ENCODE data around the gene DIP2A. TPM values are rescaled to one million over a fixed set of nuclear protein-coding genes. Genes with fewer than 3 reads are reported as not detected.

DIP2A gene
- total RNA-seq, 6 experiments from 2014 or later, result 20.0 to 24.1 (median 21.7) TPM

DNA sequence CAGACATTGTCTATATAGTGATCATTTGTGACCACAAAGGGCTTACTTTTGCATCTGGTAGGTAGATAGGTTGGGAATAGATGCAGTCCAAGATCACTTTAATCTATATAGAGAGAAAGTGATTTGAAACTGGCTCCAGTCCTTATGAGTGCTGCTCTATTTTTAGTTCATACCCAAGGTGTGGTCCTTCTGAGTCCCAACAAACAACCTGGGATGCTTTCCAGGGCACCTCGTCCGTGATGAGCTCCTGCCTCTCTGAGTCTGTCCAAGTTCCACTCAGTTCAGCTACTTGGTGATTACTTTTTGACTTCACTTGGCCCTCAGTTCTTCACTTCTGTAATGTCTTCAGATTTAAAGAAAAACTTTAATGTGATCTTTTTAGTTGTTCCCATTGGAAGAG lies 20.2 kb downstream of the DIP2A start:
- Mint-ChIP-seq H3K4me3 (no peak overlapping the region), H3K36me3 (ENCODE audit: low read depth) (peaks cover 18% of the 10 kb centered on the region), H3K27ac (no peak overlapping the region; the same call in 1 of the 2 replicates), H3K27me3 (ENCODE audit: insufficient read depth) (no peaks in the 10 kb centered on the region), H3K4me1 (ENCODE audit: low read depth) (peaks cover 36% of the 10 kb centered on the region), H3K9me3 (no peaks in the 10 kb centered on the region)
- no peak for DNase-seq
- TF ChIP-seq, protein P1, sequence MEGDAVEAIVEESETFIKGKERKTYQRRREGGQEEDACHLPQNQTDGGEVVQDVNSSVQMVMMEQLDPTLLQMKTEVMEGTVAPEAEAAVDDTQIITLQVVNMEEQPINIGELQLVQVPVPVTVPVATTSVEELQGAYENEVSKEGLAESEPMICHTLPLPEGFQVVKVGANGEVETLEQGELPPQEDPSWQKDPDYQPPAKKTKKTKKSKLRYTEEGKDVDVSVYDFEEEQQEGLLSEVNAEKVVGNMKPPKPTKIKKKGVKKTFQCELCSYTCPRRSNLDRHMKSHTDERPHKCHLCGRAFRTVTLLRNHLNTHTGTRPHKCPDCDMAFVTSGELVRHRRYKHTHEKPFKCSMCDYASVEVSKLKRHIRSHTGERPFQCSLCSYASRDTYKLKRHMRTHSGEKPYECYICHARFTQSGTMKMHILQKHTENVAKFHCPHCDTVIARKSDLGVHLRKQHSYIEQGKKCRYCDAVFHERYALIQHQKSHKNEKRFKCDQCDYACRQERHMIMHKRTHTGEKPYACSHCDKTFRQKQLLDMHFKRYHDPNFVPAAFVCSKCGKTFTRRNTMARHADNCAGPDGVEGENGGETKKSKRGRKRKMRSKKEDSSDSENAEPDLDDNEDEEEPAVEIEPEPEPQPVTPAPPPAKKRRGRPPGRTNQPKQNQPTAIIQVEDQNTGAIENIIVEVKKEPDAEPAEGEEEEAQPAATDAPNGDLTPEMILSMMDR (IDR thresholded peaks at IDR 0.05), result no peak

DNA sequence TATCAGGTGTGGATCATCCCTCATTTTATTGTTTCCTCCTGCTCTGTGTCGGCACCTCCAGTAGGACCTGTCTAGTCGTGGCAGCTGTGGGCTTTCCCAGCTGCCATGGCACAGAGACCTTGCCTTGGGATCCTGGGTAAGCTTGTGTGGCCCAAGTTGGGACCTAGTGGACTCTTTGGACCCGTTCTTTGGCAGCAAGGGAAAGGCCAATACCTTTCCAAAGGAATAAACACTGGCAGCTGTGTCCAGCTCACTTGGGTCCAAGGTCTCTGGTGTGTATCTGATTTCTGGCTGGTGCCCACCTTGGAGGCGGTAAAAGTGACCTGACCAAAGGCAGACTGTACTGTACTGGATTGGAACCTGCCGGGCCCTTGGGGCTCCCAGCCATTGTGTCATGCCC lies 21.8 kb downstream of the DIP2A start:
- peaks cover 24% of the 10 kb centered on the region for H3K4me1 Mint-ChIP-seq (ENCODE audit: low read depth)
- no peak for DNase-seq
- H3K27ac Mint-ChIP-seq, result no peak overlapping the region
- H3K27me3 Mint-ChIP-seq (ENCODE audit: insufficient read depth), result no peaks in the 10 kb centered on the region
- no peaks in the 10 kb centered on the region for H3K9me3 Mint-ChIP-seq
- peaks cover 24% of the 10 kb centered on the region for H3K36me3 Mint-ChIP-seq (ENCODE audit: low read depth)
- H3K4me3 Mint-ChIP-seq, result no peak overlapping the region
- TF ChIP-seq, protein P1 (IDR thresholded peaks at IDR 0.05), result no peak

DNA sequence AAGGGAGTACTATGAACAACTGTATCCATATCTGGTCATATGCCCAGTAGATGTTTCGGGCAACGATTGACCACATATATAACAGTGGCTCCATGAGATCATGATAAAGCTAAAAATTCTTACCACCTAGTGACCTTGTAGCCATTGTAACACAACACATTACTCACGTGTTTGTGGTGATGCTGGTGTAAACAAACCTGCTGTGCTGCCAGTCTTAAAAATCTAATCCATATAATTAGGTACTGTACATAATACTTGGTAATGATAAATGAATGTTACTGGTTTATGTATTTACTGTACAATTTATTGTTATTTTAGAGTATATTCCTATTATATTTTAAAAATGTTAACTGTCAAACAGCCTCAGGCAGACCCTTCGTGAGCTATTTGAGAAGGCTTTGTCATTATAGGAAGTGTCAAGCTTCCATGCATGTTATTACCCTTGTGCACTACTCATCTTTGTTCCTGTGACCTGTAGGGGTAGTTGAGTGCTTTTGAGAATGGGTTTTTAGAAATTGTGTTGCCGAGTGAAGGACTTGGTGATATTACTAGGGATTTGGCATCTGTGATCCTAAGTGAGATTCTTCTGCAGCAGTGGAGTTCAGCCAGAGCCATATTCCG lies 23.6 kb downstream of the DIP2A start:
- DNase-seq, result no peak
- H3K27ac Mint-ChIP-seq, result no peak overlapping the region
- H3K36me3 Mint-ChIP-seq (ENCODE audit: low read depth), result peaks cover 25% of the 10 kb centered on the region
- no peaks in the 10 kb centered on the region for H3K9me3 Mint-ChIP-seq
- TF ChIP-seq, protein P1 (IDR thresholded peaks at IDR 0.05), result no peak
- no peaks in the 10 kb centered on the region for H3K27me3 Mint-ChIP-seq (ENCODE audit: insufficient read depth)
- no peak overlapping the region for H3K4me3 Mint-ChIP-seq
- H3K4me1 Mint-ChIP-seq (ENCODE audit: low read depth), result peaks cover 22% of the 10 kb centered on the region

DNA sequence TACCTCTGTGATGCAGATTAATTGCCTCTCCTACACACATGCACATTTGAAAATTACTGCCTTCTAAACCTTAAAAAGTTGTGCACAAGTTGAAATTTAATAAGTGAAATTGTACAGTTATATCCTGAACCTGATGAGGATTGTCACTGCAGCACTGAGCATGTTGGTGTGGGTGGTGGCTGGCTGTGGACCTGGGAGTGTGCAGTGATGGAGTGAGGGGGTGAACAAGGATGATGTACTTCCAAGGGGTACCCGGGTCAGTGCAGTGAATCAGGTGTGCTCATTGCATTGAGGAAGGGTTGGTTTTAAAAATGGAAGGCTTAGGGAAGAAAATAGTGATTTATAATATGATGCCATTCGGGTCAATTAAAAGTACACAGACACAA lies 24.1 kb downstream of the DIP2A start:
- TF ChIP-seq, protein P1 (IDR thresholded peaks at IDR 0.05), result no peak
- H3K27ac Mint-ChIP-seq, result no peak overlapping the region

DNA sequence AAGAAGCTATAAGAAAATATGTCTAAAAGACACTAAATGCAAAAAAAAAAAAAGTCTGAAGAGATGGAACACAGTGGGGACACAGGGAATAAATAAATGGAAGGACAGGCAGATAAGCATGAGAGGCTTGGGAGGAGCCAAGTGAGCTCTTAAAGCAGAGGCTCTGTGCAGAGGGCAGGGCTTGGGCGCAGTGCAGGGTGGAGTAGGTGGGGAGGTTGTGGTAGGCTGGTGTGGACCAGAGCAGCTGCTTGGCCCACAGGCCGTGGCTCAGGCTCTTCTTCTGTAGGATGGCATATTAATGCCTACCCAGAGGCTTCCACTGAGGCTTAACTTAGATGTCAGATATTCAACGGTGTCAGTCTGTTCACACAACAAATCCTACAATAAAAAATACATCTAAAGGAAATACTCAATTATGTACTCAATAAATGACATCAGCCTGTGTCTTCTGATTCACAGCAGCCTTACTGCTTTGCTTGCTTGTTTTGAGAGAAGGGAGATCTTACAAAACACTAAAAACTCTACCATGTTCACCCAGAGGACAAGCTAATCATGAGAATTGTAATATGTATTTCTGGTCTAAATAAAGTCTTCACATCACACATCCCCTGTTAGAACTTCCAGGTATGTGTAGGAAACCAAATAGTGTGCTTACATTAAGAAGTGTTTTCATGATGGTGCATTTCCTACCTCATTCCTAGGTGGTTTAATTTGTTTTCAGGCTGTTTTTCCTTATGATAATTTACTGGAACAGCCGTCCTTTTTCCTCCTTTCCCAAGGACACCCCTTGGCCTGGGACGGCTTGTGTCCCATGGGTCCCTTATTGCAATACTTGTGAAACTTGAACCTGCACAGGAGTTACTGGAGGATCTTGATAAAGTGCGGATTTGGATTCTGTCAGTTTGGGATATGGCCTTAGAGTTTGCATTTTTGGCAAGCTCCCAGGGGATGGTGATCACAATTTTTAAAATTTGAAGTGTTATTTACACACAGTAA lies 24.9 kb downstream of the DIP2A start:
- Mint-ChIP-seq H3K4me3 (no peak overlapping the region), H3K4me1 (ENCODE audit: low read depth) (peaks cover 14% of the 10 kb centered on the region), H3K36me3 (ENCODE audit: low read depth) (peaks cover 20% of the 10 kb centered on the region), H3K27ac (no peak overlapping the region), H3K27me3 (ENCODE audit: insufficient read depth) (no peaks in the 10 kb centered on the region), H3K9me3 (no peaks in the 10 kb centered on the region)
- TF ChIP-seq, protein P1 (IDR thresholded peaks at IDR 0.05), result no peak
- DNase-seq, result no peak

More for the DNA sequence above, 24.1 kb downstream of the DIP2A start:
- no peak for DNase-seq
- H3K4me1 Mint-ChIP-seq (ENCODE audit: low read depth), result peaks cover 18% of the 10 kb centered on the region
- no peaks in the 10 kb centered on the region for H3K27me3 Mint-ChIP-seq (ENCODE audit: insufficient read depth)
- H3K9me3 Mint-ChIP-seq, result no peaks in the 10 kb centered on the region
- peaks cover 22% of the 10 kb centered on the region for H3K36me3 Mint-ChIP-seq (ENCODE audit: low read depth)
- H3K4me3 Mint-ChIP-seq, result no peak overlapping the region

Data from HFFc6 (cell line).